Keratinocyte (primary cell): ENCODE results near the gene LCE6A. TPM values are rescaled to one million over a fixed set of nuclear protein-coding genes. Genes with fewer than 3 reads are reported as not detected.
A peak's percentile ranks its signal among the peaks of the same experiment; 100 is the strongest.

ENCODE experiments used
- DNase-seq: peaks from one replicate; pipeline ENCODE4 v3.0.0-alpha.2; 2011; ENCODE audit warnings: low read depth, missing footprints, low spot score
- FAIRE-seq: peaks from 2 replicates; lab custom pipeline; 2011; peaks lifted over from hg19 to GRCh38; lab: Jason Lieb, UNC
- H2AFZ ChIP-seq: 2 replicates; pipeline ENCODE4 v1.6.0; 2012; ENCODE audit warnings: low read length, control low read depth, inconsistent platforms; ENCODE audit not compliant: control insufficient read depth
- H3K27ac ChIP-seq: 2 replicates; pipeline ENCODE4 v1.5.1; 2011; ENCODE audit warnings: low read length; ENCODE audit not compliant: control insufficient read depth, insufficient read depth
- H3K27me3 ChIP-seq: 3 replicates; pipeline ENCODE4 v1.6.0; 2011; ENCODE audit warnings: low read length; ENCODE audit not compliant: control insufficient read depth, insufficient read depth; ENCODE audit errors: extremely low read depth
- H3K36me3 ChIP-seq, 2 experiments: 2 replicates in 1 of 2; 3 replicates in 1 of 2; pipeline ENCODE4 v1.5.1; 2011; ENCODE audit warnings: low read length in 2 of 2, mild to moderate bottlenecking in 1 of 2; ENCODE audit not compliant: control insufficient read depth in 2 of 2, insufficient read depth in 2 of 2; ENCODE audit errors: extremely low read depth in 1 of 2
- H3K4me1 ChIP-seq: 3 replicates; pipeline ENCODE4 v1.5.1; 2011; ENCODE audit warnings: low read length; ENCODE audit not compliant: control insufficient read depth, insufficient read depth; ENCODE audit errors: extremely low read depth
- H3K4me2 ChIP-seq: 3 replicates; pipeline ENCODE4 v1.6.0; 2011; ENCODE audit warnings: low read depth, low read length; ENCODE audit not compliant: control insufficient read depth, insufficient read depth; ENCODE audit errors: extremely low read depth
- H3K4me3 ChIP-seq, 3 experiments: fragments of 200-600 bp in 1 of 3; sonication (generic) in 1 of 3; 2 replicates in 2 of 3; 3 replicates in 1 of 3; pipeline ENCODE4 v1.5.1; 2011 to 2016; ENCODE audit warnings: low read length in 3 of 3, mild to moderate bottlenecking in 3 of 3, control low read depth in 2 of 3, inconsistent platforms in 1 of 3, low read depth in 1 of 3, mixed read lengths in 1 of 3, mixed run types in 1 of 3, moderate library complexity in 1 of 3; ENCODE audit not compliant: control insufficient read depth in 2 of 3, insufficient read depth in 2 of 3; ENCODE audit errors: extremely low read depth in 1 of 3
- H3K79me2 ChIP-seq: 2 replicates; pipeline ENCODE4 v1.6.0; 2012; ENCODE audit warnings: low read length; ENCODE audit not compliant: control insufficient read depth, insufficient read depth
- H3K9ac ChIP-seq: 3 replicates; pipeline ENCODE4 v1.6.0; 2011; ENCODE audit warnings: low read length; ENCODE audit not compliant: control insufficient read depth, insufficient read depth; ENCODE audit errors: extremely low read depth
- H3K9me1 ChIP-seq: 3 replicates; pipeline ENCODE4 v1.6.0; 2011; ENCODE audit warnings: low read length; ENCODE audit not compliant: control insufficient read depth, insufficient read depth; ENCODE audit errors: extremely low read depth
- H3K9me3 ChIP-seq: 2 replicates; pipeline ENCODE4 v1.5.1; 2012; ENCODE audit warnings: low read depth, low read length; ENCODE audit not compliant: control insufficient read depth
- H4K20me1 ChIP-seq: 3 replicates; pipeline ENCODE4 v1.6.0; 2011; ENCODE audit warnings: low read length; ENCODE audit not compliant: control insufficient read depth, insufficient read depth; ENCODE audit errors: extremely low read depth
- EZH2 ChIP-seq: IDR thresholded peaks from one replicate; pipeline ENCODE4 v1.6.1; 2012; ENCODE audit warnings: inconsistent platforms, mild to moderate bottlenecking, low read length, moderate library complexity
- dilution Hi-C: fragments of 300-500 bp; cut with MboI; formaldehyde crosslinking; loops from one replicate; pipeline ENCODE4 v1.7.0; 2020; ENCODE audit warnings: low sequenced_read_pairs; ENCODE audit not compliant: extremely low pct_ligation_motif_present
- polyA plus RNA-seq, 5 experiments: library from polyadenylated mRNA; depleted of rRNA in 3 of 5; stranded (reverse) in 3 of 5; stranded (forward) in 1 of 5; unstranded in 1 of 5; fragments of >200 nt; gene quantifications; 1 replicate in 1 of 5; 2 replicates in 3 of 5; 3 replicates in 1 of 5; pipeline versions ENCODE4 v1.2.1 to v1.2.3, GENCODE V29; 2011 to 2012; ENCODE audit warnings: missing spikeins in 2 of 5, low read depth in 1 of 5, low replicate concordance in 1 of 5
- TF ChIP-seq, protein P1 (sequence below), 3 experiments: IDR thresholded peaks in 1 of 3; conservative IDR thresholded peaks in 1 of 3; optimal IDR thresholded peaks in 1 of 3; 2 replicates in 2 of 3; 3 replicates in 1 of 3; pipeline versions ENCODE3 to v1.5.1; 2011; ENCODE audit warnings: low read length in 3 of 3, mild to moderate bottlenecking in 3 of 3, moderate library complexity in 2 of 3, control low read depth in 1 of 3, inconsistent platforms in 1 of 3; ENCODE audit not compliant: insufficient read depth in 2 of 3; ENCODE audit errors: extremely low read depth in 1 of 3

The LCE6A gene
- polyA plus RNA-seq, 1 donor (not counting 4 experiments of a cell fraction or from before 2014, with no cell fraction given): 0.60 TPM

DNA sequence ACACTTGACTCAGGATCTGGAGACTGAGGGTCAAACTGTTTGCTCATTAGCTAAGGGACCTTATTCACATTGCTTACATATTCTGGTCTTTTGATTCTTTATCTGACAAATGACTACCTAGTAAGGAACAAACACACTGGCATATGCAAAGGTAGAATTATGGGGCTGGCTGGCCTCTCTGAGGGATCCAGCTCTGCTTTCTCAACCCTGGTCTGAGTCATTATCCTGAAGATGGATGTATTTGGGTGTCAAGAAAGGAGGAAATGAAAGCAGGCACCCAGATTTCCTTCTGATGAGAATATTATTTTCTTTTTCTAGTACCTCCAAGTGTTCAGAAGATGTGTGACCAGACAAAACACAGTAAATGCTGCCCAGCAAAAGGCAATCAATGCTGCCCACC lies 41.4 kb downstream of the LCE6A start:
- Histone ChIP-seq H3K27me3 (no peaks in the 10 kb centered on the region), H2AFZ (no peak overlapping the region), H3K79me2 (no peaks in the 10 kb centered on the region), H3K36me3 (no peaks in the 10 kb centered on the region), H3K27ac (no peak overlapping the region), H3K9ac (no peak overlapping the region), H3K4me3 (no peak overlapping the region), H3K9me1 (no peaks in the 10 kb centered on the region), H4K20me1 (no peaks in the 10 kb centered on the region), H3K4me2 (peak overlapping the region; percentile 38), H3K9me3 (no peaks in the 10 kb centered on the region), H3K4me1 (peaks cover 60% of the 10 kb centered on the region)
- FAIRE-seq (peak; percentile 70), DNase-seq (no peak)
- TF ChIP-seq EZH2: no peak
- TF ChIP-seq, protein P1, sequence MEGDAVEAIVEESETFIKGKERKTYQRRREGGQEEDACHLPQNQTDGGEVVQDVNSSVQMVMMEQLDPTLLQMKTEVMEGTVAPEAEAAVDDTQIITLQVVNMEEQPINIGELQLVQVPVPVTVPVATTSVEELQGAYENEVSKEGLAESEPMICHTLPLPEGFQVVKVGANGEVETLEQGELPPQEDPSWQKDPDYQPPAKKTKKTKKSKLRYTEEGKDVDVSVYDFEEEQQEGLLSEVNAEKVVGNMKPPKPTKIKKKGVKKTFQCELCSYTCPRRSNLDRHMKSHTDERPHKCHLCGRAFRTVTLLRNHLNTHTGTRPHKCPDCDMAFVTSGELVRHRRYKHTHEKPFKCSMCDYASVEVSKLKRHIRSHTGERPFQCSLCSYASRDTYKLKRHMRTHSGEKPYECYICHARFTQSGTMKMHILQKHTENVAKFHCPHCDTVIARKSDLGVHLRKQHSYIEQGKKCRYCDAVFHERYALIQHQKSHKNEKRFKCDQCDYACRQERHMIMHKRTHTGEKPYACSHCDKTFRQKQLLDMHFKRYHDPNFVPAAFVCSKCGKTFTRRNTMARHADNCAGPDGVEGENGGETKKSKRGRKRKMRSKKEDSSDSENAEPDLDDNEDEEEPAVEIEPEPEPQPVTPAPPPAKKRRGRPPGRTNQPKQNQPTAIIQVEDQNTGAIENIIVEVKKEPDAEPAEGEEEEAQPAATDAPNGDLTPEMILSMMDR (optimal IDR thresholded peaks at IDR 0.05 in 1 of 3, IDR thresholded peaks at IDR 0.05 in 1 of 3, conservative IDR thresholded peaks at IDR 0.05 in 1 of 3; ENCODE audit: extremely low read depth in 1 of 3, insufficient read depth in 2 of 3, low read length in 3 of 3): no peak
- dilution Hi-C loops: no loop called here

DNA sequence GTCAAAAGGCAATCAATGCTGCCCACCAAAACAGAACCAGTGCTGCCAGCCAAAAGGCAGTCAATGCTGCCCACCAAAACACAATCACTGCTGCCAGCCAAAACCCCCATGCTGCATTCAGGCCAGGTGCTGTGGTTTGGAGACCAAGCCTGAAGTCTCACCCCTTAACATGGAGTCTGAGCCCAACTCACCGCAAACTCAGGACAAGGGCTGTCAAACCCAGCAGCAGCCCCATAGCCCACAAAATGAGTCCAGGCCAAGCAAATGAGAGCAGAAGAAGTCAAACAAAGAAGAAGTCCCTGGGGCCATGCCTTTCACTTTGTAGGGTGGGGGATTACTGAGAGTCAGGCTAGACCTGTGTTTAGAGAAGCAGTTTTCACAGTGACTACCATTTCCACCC lies 41.9 kb downstream of the LCE6A start:
- H3K4me2 ChIP-seq: peak overlapping the region; percentile 38
- H3K9me1 ChIP-seq: no peaks in the 10 kb centered on the region
- dilution Hi-C loops: no loop called here
- H3K27me3 ChIP-seq: no peaks in the 10 kb centered on the region
- no peaks in the 10 kb centered on the region for H3K36me3 ChIP-seq
- FAIRE-seq (no peak), DNase-seq (no peak)
- no peaks in the 10 kb centered on the region for H3K79me2 ChIP-seq
- no peaks in the 10 kb centered on the region for H4K20me1 ChIP-seq
- peaks cover 60% of the 10 kb centered on the region for H3K4me1 ChIP-seq
- no peak overlapping the region for H2AFZ ChIP-seq
- H3K4me3 ChIP-seq: no peak overlapping the region
- H3K9me3 ChIP-seq: no peaks in the 10 kb centered on the region
- peak overlapping the region; percentile 2 for H3K27ac ChIP-seq
- no peak overlapping the region for H3K9ac ChIP-seq
- TF ChIP-seq EZH2: no peak
- TF ChIP-seq, protein P1 (optimal IDR thresholded peaks at IDR 0.05 in 1 of 3, IDR thresholded peaks at IDR 0.05 in 1 of 3, conservative IDR thresholded peaks at IDR 0.05 in 1 of 3; ENCODE audit: extremely low read depth in 1 of 3, insufficient read depth in 2 of 3, low read length in 3 of 3): no peak
